Nephron progenitor cell (in vitro differentiated cells): ENCODE results near the gene CYB5A.

Source experiments
- DNase-seq: peaks from one replicate; pipeline ENCODE4 v3.0.0; 2021
- H3K27ac Mint-ChIP-seq: 2 replicates; pipeline ENCODE4 v1.8.0; 2021; ENCODE audit warnings: mild to moderate bottlenecking, moderate library complexity, mixed read lengths
- H3K27me3 Mint-ChIP-seq: 2 replicates; pipeline ENCODE4 v1.8.0; 2021; ENCODE audit warnings: mild to moderate bottlenecking, low read depth, mixed read lengths; ENCODE audit not compliant: poor library complexity
- H3K36me3 Mint-ChIP-seq: 2 replicates; pipeline ENCODE4 v1.8.0; 2021; ENCODE audit warnings: low read depth, mixed read lengths
- H3K4me1 Mint-ChIP-seq: 2 replicates; pipeline ENCODE4 v1.8.0; 2021; ENCODE audit warnings: mixed read lengths
- H3K4me3 Mint-ChIP-seq: 2 replicates; pipeline ENCODE4 v1.8.0; 2021; ENCODE audit warnings: mild to moderate bottlenecking, moderate library complexity, mixed read lengths
- H3K9me3 Mint-ChIP-seq: 2 replicates; pipeline ENCODE4 v1.8.0; 2021; ENCODE audit warnings: mild to moderate bottlenecking, moderate library complexity, mixed read lengths
- CTCF ChIP-seq: fragments of 200-600 bp; sonication (generic); IDR thresholded peaks from 2 replicates; pipeline ENCODE4 v1.5.0; 2021; ENCODE audit warnings: antibody characterized with exemption

CYB5A gene

DNA sequence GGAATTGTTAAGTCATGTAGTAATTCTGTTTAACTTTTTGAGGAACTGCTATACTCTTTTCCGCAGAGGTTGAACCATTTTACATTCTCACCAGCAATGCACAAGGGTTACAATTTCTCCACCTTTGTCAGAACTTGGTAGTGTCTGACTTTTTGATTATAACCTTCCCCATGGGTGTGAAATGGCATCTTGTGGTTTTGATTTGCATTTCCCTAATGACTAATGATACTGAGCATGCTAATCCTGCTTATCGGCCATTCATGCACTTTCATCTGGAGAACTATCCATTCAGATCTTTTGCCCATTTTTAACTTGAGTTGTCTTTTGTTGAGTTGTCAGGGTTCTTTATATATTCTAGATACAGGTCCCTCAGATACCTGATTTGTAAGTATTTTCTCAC is 47.2 kb downstream of the CYB5A start:
- Mint-ChIP-seq H3K4me3 (no peak overlapping the region), H3K27ac (no peak overlapping the region), H3K9me3 (no peaks in the 10 kb centered on the region), H3K27me3 (peaks cover 2% of the 10 kb centered on the region), H3K4me1 (peaks cover under 1% of the 10 kb centered on the region), H3K36me3 (no peaks in the 10 kb centered on the region)
- DNase-seq: no peak
- TF ChIP-seq CTCF: no peak

DNA sequence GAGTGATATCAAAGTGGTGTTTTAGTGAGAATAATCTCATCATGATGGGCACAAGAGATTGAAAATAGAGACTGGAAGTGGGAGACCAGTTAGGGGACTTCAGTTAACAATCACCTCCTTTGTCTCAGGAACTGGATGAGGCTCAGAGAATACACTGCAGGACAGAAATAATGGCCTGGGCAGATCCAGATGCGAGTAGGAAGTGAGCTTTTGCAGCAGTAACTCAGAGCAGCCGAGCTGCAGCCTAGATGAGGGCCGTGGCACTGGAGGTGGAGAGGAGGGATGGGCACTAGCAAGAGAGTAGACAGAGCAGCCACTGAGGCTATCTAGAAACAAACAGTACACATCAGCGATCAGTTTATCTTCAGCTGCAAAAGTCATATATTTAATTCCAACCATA is 48.6 kb downstream of the CYB5A start:
- Mint-ChIP-seq H3K27me3 (peaks cover 2% of the 10 kb centered on the region), H3K4me1 (no peaks in the 10 kb centered on the region)
- no peak for TF ChIP-seq CTCF

DNA sequence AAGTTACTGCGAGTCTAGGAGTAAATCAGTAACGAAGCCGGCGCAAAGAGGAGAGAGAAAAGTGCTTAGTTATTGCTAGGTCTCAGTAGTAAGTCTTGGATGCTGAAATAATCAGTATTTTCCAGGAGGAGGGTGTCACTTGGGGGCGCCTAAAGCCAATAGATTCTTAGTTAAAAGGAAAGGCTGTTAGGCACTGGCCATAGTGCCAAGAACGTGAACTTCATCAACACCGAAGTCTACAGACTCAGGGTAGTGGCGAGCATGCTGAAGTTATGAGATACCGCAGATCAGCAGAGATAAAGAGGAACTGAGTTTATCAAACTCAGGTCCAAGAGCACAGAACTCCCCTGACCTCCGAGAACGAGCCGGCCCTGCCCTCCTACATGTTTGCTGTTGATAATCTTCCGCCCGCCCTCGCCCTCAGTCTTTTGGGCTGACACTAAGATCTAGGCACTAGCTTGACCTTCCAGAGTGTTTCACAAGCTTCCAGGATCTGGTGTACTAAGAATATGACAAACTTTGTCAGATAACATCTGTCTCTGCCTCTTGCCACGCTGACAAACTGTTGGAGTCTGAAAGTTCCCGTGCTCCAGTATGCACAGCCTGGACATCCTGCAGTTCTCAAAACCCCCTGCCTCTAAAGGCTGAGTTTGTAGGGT is 49.2 kb downstream of the CYB5A start:
- Mint-ChIP-seq H3K4me1 (no peaks in the 10 kb centered on the region), H3K27me3 (peaks cover 5% of the 10 kb centered on the region), H3K36me3 (no peaks in the 10 kb centered on the region), H3K9me3 (no peaks in the 10 kb centered on the region), H3K27ac (peak overlapping the region; percentile 20), H3K4me3 (no peak overlapping the region)
- no peak for TF ChIP-seq CTCF
- DNase-seq: no peak

More for the DNA sequence above, 48.6 kb downstream of the CYB5A start:
- no peak for DNase-seq
- Mint-ChIP-seq H3K27ac (peak overlapping the region; percentile 20), H3K36me3 (no peaks in the 10 kb centered on the region), H3K9me3 (no peaks in the 10 kb centered on the region), H3K4me3 (no peak overlapping the region)

- DNase-seq: no peak
- no peak for TF ChIP-seq CTCF
- H3K27ac Mint-ChIP-seq: no peak overlapping the region
- H3K36me3 Mint-ChIP-seq: no peaks in the 10 kb centered on the region
- peaks cover 9% of the 10 kb centered on the region for H3K27me3 Mint-ChIP-seq
- H3K9me3 Mint-ChIP-seq: no peaks in the 10 kb centered on the region
- H3K4me3 Mint-ChIP-seq: no peak overlapping the region
- no peaks in the 10 kb centered on the region for H3K4me1 Mint-ChIP-seq
Observed at GRCh38 chr18:74241970-74242369, 49.8 kb downstream of the CYB5A start.

- DNase-seq: no peak
- H3K4me3 Mint-ChIP-seq: no peak overlapping the region
- H3K36me3 Mint-ChIP-seq: no peaks in the 10 kb centered on the region
- no peak overlapping the region for H3K27ac Mint-ChIP-seq
- H3K27me3 Mint-ChIP-seq: peaks cover 10% of the 10 kb centered on the region
- H3K4me1 Mint-ChIP-seq: no peaks in the 10 kb centered on the region
- no peaks in the 10 kb centered on the region for H3K9me3 Mint-ChIP-seq
- TF ChIP-seq CTCF: no peak
Observed at GRCh38 chr18:74241426-74241825, 50.3 kb downstream of the CYB5A start.

- H3K36me3 Mint-ChIP-seq: no peaks in the 10 kb centered on the region
- H3K9me3 Mint-ChIP-seq: no peaks in the 10 kb centered on the region
- H3K27ac Mint-ChIP-seq: no peak overlapping the region
- H3K4me1 Mint-ChIP-seq: peaks cover 3% of the 10 kb centered on the region
- peaks cover 10% of the 10 kb centered on the region for H3K27me3 Mint-ChIP-seq
- no peak overlapping the region for H3K4me3 Mint-ChIP-seq
- TF ChIP-seq CTCF: no peak
- DNase-seq: no peak
Observed at GRCh38 chr18:74239567-74239966, 52.2 kb downstream of the CYB5A start.
